NT2/D1 (cell line): ENCODE data around the gene INSIG1.

Experiments used
- SUZ12 ChIP-seq: IDR thresholded peaks from 2 replicates; pipeline ENCODE4 v1.6.1; 2011; ENCODE audit not compliant: insufficient read length, insufficient read depth; ENCODE audit errors: extremely low read depth
- YY1 ChIP-seq: IDR thresholded peaks from 2 replicates; pipeline ENCODE4 v1.6.1; 2011; ENCODE audit not compliant: insufficient read length, insufficient read depth

- no peak for TF ChIP-seq SUZ12
- no peak for TF ChIP-seq YY1
These were observed 43.8 kb downstream of the INSIG1 start for GRCh38 chr7:155341463-155341983.
